Fibroblast of villous mesenchyme (primary cell): Measurements from ENCODE around the gene BBC3. TPM values are rescaled to one million over a fixed set of nuclear protein-coding genes. Genes with fewer than 3 reads are reported as not detected.
A peak's percentile ranks its signal among the peaks of the same experiment; 100 is the strongest.

Experiments used
- DNase-seq: peaks from one replicate; pipeline ENCODE4 v3.0.0-alpha.2; 2010; ENCODE audit warnings: low read depth
- H3K4me3 ChIP-seq: 2 replicates; pipeline ENCODE4 v1.5.1; 2011; ENCODE audit warnings: low read depth, mild to moderate bottlenecking, low read length
- total RNA-seq: library from RNA; depleted of rRNA; stranded (reverse); fragments of >200 nt; gene quantifications from 2 replicates; pipeline ENCODE4 v1.2.3, GENCODE V29; 2012
- TF ChIP-seq, protein P1 (sequence below): IDR thresholded peaks from 2 replicates; pipeline ENCODE4 v1.5.1; 2012; ENCODE audit warnings: low read depth, mild to moderate bottlenecking, low read length; ENCODE audit not compliant: insufficient read depth

BBC3 gene
- total RNA-seq, 1 donor, result 6.0 TPM

GRCh38 chr19:47247308-47247990 is 16.4 kb upstream of the BBC3 start:
- DNase-seq, result peak; percentile 84
- TF ChIP-seq, protein P1, sequence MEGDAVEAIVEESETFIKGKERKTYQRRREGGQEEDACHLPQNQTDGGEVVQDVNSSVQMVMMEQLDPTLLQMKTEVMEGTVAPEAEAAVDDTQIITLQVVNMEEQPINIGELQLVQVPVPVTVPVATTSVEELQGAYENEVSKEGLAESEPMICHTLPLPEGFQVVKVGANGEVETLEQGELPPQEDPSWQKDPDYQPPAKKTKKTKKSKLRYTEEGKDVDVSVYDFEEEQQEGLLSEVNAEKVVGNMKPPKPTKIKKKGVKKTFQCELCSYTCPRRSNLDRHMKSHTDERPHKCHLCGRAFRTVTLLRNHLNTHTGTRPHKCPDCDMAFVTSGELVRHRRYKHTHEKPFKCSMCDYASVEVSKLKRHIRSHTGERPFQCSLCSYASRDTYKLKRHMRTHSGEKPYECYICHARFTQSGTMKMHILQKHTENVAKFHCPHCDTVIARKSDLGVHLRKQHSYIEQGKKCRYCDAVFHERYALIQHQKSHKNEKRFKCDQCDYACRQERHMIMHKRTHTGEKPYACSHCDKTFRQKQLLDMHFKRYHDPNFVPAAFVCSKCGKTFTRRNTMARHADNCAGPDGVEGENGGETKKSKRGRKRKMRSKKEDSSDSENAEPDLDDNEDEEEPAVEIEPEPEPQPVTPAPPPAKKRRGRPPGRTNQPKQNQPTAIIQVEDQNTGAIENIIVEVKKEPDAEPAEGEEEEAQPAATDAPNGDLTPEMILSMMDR, result peak; percentile 92
- no peak overlapping the region for H3K4me3 ChIP-seq

DNA sequence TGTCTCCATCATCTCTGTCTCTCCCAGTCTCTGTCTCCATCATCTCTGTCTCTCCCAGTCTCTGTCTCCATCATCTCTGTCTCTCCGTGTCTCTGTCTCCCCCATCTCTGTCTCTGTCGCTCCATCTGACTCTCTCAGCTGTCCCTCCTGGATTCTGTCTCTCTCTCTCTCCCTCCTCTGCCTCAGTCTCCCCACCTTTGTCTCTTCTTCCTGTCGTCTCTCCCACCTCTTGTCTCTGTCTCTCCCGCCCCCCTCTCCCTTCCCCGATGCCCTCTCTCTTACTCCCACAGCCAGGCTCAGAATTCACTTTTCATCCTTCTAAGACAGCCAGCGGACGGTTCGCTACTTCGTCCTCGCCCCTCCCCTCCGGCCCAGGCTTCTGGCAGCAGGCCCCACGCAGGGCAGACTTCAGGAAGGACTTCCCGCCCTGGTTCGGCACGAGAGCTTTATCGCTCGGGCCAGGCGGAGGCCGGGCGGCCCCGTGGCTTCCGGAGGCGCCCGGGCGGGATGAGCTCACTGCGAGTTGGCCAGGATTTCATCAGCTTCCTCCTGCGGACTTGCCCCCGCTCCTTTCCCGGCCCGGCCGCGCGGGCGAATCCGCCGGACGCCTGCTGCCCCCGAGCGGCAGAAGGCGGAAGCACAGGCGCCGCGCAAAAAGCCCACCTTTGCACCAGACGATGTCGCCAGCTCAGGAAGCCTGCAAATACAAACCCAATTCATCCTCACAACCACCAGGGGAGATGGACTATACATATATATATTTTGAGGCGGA is 13.0 kb upstream of the BBC3 start:
- TF ChIP-seq, protein P1, result peak; percentile 91
- DNase-seq, result peak; percentile 97
- H3K4me3 ChIP-seq, result peak overlapping the region; percentile 63

- no peak for DNase-seq
- H3K4me3 ChIP-seq, result peak overlapping the region; percentile 63
- TF ChIP-seq, protein P1, result no peak
Observed at GRCh38 chr19:47243364-47243775, 12.4 kb upstream of the BBC3 start.

- H3K4me3 ChIP-seq, result no peak overlapping the region
- TF ChIP-seq, protein P1, result no peak
- no peak for DNase-seq
Observed at GRCh38 chr19:47241919-47242577, 11.0 kb upstream of the BBC3 start.

DNA sequence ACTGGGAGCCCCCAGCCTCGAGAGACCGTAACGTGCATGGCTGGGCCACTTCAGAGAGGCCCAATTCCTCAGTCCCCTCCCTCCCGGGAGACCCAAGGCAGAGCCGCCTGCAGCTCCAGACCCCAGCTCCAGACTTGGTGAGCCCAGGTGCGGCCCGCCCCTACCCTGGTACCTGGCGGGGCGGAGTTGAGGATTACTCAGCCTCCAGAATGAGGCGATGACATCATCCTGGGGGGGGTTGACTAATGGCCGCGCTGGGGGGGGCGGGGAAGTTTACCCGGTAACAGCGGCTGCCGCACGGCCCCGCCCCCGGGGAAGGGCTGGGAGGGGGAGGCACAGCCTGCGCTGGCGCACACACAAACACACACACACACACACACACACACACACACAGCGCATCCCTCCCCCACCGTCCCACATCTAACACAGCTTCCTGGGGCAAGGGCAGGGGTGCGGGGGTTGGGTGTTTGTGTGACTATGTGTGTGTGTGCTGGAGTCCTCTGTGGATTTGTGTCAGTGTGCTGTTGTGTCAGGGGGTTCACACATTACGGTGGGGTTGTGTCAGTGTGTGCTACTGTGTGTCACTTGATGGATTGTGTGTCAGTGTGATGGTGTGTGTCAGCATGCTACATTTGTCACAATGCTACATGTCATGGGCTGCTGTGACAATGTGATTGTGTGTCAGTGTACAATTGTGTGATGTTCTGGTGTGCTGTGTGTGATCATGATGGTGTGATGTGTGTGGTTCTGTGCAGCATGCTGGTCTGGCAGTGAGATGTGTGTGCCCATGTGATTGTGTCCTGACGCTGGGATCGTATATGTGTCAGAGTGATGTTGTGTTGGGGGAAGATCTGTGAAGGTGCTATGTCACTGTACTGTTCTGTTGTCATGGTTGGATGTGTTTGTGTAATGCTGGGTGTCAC is 10.3 kb upstream of the BBC3 start:
- H3K4me3 ChIP-seq, result no peak overlapping the region
- TF ChIP-seq, protein P1, result no peak
- peak; percentile 72 for DNase-seq

DNA sequence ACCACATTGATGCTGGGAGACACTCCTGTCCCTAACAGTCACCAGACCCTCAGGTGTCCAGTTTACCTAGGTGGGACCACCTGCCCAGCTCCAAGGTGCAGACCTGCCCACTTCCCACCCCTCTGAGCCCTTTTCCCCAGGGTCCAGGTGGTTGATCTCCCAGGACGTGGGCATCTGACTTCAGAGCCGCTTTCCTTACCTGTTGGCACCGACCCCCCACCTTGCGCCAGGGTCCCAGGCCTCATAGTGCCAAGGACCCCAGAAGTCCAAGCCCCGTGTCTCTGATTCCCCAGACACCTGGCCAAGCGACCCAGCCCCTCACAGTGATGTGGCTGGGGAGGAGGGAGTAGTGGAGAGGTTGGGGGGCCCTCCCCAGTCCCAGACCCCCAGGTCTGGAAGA is 9.6 kb upstream of the BBC3 start:
- TF ChIP-seq, protein P1, result no peak
- H3K4me3 ChIP-seq, result no peak overlapping the region
- DNase-seq, result no peak
